GM20000 (cell line): ENCODE measurements around the gene CDADC1.

ENCODE experiments used
- DNase-seq: peaks from one replicate; pipeline ENCODE4 v3.0.0; 2012; ENCODE audit warnings: low spot score
- TF ChIP-seq, protein P1 (sequence below): IDR thresholded peaks from 2 replicates; pipeline ENCODE4 v1.5.1; 2012; ENCODE audit warnings: mild to moderate bottlenecking, control low read depth; ENCODE audit errors: extremely low read depth, missing control alignments

The CDADC1 gene

DNA sequence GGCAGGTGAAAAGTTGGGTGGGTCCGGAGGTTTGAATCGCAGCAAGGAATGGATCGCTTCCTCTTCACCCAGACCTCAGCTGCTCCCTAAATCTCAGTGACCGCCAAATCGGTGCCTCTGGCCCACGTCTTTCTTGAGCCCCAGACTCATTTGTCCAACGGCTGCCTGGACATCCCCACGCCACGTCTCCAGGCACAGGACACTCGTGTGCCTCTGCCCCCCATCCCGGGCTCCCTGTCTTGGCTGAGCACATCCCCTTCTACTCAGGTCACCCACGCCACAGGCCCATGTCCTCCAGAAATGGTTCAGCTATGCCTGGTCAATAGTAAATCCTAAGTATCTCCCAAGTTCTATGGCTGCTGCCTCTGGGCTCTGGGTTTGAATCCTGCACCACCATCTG is 56.6 kb downstream of the CDADC1 start:
- TF ChIP-seq, protein P1, sequence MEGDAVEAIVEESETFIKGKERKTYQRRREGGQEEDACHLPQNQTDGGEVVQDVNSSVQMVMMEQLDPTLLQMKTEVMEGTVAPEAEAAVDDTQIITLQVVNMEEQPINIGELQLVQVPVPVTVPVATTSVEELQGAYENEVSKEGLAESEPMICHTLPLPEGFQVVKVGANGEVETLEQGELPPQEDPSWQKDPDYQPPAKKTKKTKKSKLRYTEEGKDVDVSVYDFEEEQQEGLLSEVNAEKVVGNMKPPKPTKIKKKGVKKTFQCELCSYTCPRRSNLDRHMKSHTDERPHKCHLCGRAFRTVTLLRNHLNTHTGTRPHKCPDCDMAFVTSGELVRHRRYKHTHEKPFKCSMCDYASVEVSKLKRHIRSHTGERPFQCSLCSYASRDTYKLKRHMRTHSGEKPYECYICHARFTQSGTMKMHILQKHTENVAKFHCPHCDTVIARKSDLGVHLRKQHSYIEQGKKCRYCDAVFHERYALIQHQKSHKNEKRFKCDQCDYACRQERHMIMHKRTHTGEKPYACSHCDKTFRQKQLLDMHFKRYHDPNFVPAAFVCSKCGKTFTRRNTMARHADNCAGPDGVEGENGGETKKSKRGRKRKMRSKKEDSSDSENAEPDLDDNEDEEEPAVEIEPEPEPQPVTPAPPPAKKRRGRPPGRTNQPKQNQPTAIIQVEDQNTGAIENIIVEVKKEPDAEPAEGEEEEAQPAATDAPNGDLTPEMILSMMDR: no peak
- DNase-seq: no peak

DNA sequence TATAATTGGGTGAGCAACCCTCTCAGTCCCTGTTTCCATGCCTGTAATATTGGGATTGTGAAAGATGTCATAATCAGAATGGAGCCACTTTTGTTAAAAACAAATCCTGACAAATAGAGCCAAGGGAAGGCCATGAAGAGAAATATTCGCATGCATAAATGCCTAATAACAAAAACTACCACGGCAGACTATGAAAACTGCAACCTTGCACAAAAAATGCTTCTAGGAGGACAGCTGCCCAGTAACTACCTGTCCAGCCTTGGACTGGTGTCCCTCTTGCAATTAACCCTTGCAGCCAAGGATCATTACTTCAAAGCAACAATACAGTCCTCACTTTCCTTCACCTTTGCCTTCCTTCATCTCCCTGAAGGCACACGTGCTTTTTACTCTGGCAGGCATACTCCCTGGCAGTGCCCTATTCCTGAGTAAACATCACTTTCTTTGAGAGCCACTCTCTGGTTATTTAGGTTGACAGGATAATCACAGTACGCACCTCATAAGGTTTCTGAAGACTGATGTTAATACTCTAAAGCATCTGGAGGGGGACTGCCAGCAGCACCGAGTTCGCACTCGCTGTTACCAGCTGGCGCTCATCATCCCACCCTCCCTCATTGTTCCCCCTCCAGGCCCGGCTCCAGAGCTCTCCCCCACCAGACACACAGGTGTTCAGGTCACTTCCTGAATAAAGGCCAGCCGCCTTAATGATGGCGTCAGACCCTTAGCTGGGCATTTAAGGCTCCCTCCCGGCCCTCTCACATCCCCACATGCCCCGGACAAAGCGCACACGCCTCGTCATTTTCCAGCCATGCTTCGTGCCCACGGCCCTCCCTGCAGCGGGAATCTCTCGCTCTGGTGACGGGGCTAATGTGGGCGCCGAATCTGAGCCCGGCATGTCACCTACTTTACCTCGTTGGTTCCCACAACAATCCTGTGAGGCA is 57.3 kb downstream of the CDADC1 start:
- TF ChIP-seq, protein P1: no peak
- no peak for DNase-seq

DNA sequence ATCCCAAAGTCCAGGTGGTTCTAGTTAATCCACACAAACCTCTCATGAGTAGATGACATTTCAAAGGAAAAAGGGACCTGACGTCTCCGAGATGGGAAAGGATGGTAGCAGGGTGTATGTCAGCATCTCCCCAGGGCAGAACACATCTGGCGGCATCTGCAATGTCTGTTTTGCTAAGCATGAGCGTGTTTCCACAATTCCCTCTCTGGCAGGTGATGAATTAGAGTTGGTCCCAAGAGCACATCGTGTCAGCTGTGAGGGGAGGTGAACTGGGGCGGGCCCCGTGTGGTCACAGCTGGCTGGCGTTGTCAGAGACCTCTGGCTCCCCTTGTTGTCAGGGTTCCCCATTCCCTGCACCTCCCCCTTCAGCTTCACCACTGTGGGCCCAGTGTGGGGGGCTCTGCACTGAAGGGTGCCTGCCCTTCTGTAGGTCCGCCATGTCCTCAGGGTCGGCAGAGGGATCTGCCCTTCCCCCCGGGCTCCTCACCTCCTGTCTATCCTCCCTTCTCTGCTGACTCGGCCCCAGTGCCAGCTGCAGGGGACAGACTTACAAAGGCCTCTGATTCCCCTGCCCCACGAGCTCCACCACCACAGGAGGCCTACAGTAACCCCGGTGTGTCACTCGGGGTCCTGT is 58.2 kb downstream of the CDADC1 start:
- no peak for DNase-seq
- TF ChIP-seq, protein P1: no peak

DNA sequence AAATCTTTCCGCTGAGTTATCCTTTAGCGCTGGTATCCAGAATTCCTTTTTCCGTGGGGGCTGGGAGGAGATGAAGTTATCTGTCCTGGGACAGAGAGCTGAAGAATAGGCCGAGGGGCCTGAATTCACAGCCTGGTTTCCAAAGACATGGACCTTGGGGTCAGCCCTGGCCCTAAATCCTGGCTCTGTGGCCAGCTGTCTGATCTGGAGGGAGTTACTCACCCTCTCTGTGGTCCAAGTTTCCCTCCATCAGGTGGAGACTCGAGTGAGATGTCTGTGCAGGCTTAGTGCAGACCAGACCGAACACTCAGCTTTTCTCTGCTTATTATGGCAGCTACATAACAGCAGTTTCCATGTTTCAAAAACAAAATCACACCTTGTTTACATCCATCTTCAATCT is 59.6 kb downstream of the CDADC1 start:
- TF ChIP-seq, protein P1: no peak
- DNase-seq: no peak

DNA sequence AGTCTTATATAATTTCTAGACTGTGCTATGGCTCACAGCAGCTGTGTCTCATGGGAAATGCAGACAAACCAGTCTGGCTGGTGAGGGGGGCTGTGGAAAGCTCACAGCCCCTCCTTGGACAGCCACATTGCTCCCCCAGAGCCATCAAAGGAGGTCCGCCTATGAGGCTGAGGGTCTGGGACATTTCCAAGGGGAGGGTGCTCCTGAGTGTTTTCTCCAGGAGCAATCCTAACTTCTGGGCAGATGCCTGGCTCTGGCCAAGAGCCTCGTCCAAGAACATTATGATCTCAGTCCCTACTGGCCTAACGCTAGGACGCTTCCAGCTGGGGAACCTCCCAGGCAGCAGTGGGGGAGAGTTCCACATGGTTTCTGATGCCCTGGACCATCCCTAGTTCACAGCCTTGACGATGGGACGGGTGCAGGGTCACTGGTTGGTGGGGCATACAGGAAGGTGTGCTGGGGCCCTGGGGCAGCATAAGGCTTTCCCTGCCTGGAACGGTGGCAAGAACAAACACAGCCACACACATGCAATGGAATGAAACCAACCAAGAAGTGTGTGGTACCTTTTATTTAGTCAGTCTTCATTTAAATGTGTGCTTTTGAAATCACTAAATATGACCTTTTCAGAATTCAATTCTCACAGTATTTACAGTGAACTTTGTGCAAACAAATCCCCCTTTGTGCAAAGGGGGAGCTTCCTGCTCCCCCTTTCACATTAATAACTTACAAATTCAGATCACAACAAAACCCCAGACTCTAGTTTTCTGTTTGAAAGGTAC is 60.6 kb downstream of the CDADC1 start:
- DNase-seq: no peak

DNA sequence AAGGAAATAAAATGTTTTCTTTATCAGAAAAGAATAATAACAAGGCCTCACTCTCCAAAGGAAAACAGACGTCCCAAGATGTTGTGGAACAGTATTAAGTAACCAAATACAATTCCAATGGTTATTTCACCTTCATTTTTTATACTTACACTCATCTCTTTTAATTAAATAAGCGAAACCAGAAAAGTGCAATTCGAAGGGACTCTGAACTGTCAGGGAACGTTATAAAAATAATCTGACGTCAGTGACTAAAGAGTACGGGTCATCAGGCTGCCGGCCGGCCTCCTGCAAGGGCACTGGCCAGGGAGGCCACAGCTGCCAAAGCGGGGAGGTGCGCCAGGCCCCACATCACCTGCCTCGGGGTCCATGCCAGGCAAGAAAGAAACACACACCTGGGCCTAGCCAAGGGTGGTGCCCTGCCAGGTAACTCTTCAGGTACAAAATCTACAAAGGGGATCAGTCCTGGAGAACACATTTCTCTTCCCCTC is 61.2 kb downstream of the CDADC1 start:
- DNase-seq: no peak
- TF ChIP-seq, protein P1: no peak

More for the DNA sequence above, 60.6 kb downstream of the CDADC1 start:
- TF ChIP-seq, protein P1: no peak

DNA sequence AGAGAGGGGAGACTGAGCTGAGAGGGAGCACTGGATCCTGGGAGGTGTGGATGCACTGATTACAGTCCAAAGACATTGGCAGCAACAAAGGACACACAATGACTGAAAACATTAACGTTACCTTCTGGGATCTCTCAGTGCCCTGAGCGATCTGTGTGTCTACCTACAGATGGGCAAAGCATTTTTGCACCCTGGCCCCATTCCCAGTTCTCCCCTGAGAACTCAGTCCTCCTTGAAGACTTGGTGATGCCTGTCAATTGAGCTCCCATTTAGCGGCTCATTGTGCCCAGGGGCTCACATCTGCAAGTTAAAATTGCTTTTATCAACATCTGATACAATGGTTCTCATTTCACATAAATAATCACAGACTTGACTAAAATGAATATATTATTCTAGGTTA is 62.5 kb downstream of the CDADC1 start:
- DNase-seq: no peak
- TF ChIP-seq, protein P1: no peak
